Metanephros (tissue), 2 donors: ENCODE data around the gene PGPEP1. TPM values are rescaled to one million over a fixed set of nuclear protein-coding genes. Genes with fewer than 3 reads are reported as not detected.

Experiments used
- small RNA-seq: library from RNA; depleted of rRNA; stranded (forward); fragments of <200 nt; gene quantifications from one replicate; pipeline ENCODE3, GENCODE V24; 2014; ENCODE audit warnings: low replicate concordance
- total RNA-seq: library from RNA; depleted of rRNA; stranded (reverse); fragments of >200 nt; gene quantifications from one replicate; pipeline ENCODE4 v1.2.3, GENCODE V29; 2014

PGPEP1 gene
- 31.9 TPM for total RNA-seq

GRCh38 chr19:18340190-18340989, at the start of gene PGPEP1:
PGPEP1 (plus strand) TSS chr19:18340598; CDS start chr19:18340682, 84 bp downstream.

GRCh38 chr19:18322759-18323460, 17.5 kb upstream of the PGPEP1 start, which contains the start of gene LSM4:
LSM4 (minus strand) TSS chr19:18323076; CDS start chr19:18323020, 56 bp downstream.

GRCh38 chr19:18385675-18386542, 45.5 kb downstream of the PGPEP1 start, which contains the start of gene GDF15:
GDF15 (plus strand) TSS chr19:18386158; CDS start chr19:18386190, 32 bp downstream.

GRCh38 chr19:18397242-18398202, 57.1 kb downstream of the PGPEP1 start, which contains the start of gene LRRC25:
LRRC25 (minus strand) TSS chr19:18397622; CDS start chr19:18396963, 659 bp downstream.

GRCh38 chr19:18419195-18419698, 78.8 kb downstream of the PGPEP1 start, which contains the start of gene SSBP4:
SSBP4 (plus strand) TSS chr19:18419398; CDS start chr19:18419649, 251 bp downstream.

Small RNAs within 50 kb of the gene (small RNA-seq; reads per million reads assigned to genes)
- not detected for gene MIR3189
- gene RN7SL513P = not detected

Other genes with a start within 250 kb of the PGPEP1 start
- gene MAST3, start 242.8 kb upstream of the PGPEP1 start, total RNA-seq = 10.4 TPM
- 14.0 TPM for gene PIK3R2, start 187.4 kb upstream of the PGPEP1 start, total RNA-seq
- gene IFI30, start 166.8 kb upstream of the PGPEP1 start, total RNA-seq = 57.0 TPM
- 8.1 TPM for gene MPV17L2, start 147.4 kb upstream of the PGPEP1 start, total RNA-seq
- 8.8 TPM for gene RAB3A, start 136.6 kb upstream of the PGPEP1 start, total RNA-seq
- 5.3 TPM for gene PDE4C, start 114.2 kb upstream of the PGPEP1 start, total RNA-seq
- 3.3 TPM for gene IQCN, start 66.1 kb upstream of the PGPEP1 start, total RNA-seq
- gene JUND, start 59.0 kb upstream of the PGPEP1 start, total RNA-seq = 367 TPM
- 148 TPM for gene LSM4, start 17.5 kb upstream of the PGPEP1 start, total RNA-seq
- 139 TPM for gene GDF15, start 45.6 kb downstream of the PGPEP1 start, total RNA-seq
- gene LRRC25, start 57.0 kb downstream of the PGPEP1 start, total RNA-seq = 5.4 TPM
- 77.5 TPM for gene SSBP4, start 78.8 kb downstream of the PGPEP1 start, total RNA-seq
- 126 TPM for gene ISYNA1, start 97.5 kb downstream of the PGPEP1 start, total RNA-seq
- 19.2 TPM for gene ELL, start 181.5 kb downstream of the PGPEP1 start, total RNA-seq
- gene FKBP8, start 203.0 kb downstream of the PGPEP1 start, total RNA-seq = 162 TPM
- gene KXD1, start 217.3 kb downstream of the PGPEP1 start, total RNA-seq = 50.3 TPM
- gene UBA52, start 231.3 kb downstream of the PGPEP1 start, total RNA-seq = 1,386 TPM
- gene REX1BD, start 248.2 kb downstream of the PGPEP1 start, total RNA-seq = 60.1 TPM